ENCODE data around the gene VMA21. TPM values are rescaled to one million over a fixed set of nuclear protein-coding genes. Genes with fewer than 3 reads are reported as not detected.
A peak's percentile ranks its signal among the peaks of the same experiment; 100 is the strongest.

The VMA21 gene
- total and polyA plus RNA-seq, 8 donors = 3.3 to 16.4 (median 11.1) TPM

- no peak for ATAC-seq
- TF ChIP-seq, protein P1, sequence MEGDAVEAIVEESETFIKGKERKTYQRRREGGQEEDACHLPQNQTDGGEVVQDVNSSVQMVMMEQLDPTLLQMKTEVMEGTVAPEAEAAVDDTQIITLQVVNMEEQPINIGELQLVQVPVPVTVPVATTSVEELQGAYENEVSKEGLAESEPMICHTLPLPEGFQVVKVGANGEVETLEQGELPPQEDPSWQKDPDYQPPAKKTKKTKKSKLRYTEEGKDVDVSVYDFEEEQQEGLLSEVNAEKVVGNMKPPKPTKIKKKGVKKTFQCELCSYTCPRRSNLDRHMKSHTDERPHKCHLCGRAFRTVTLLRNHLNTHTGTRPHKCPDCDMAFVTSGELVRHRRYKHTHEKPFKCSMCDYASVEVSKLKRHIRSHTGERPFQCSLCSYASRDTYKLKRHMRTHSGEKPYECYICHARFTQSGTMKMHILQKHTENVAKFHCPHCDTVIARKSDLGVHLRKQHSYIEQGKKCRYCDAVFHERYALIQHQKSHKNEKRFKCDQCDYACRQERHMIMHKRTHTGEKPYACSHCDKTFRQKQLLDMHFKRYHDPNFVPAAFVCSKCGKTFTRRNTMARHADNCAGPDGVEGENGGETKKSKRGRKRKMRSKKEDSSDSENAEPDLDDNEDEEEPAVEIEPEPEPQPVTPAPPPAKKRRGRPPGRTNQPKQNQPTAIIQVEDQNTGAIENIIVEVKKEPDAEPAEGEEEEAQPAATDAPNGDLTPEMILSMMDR (IDR thresholded peaks at IDR 0.05) = no peak
Observed at GRCh38 chrX:151365579-151365978, 31.4 kb upstream of the VMA21 start.

GRCh38 chrX:151370906-151371305 is 26.1 kb upstream of the VMA21 start:
- H3K27ac ChIP-seq = no peak overlapping the region
- H3K27me3 ChIP-seq = peaks cover 0 to 22% (median 0%) of the 10 kb centered on the region in 4 donors
- no peaks in the 10 kb centered on the region for H3K36me3 ChIP-seq
- peak in 2 of 6 donors; percentile 46 to 59 for DNase-seq
- H3K4me1 ChIP-seq = no peaks in the 10 kb centered on the region
- intact Hi-C loops (cut with DNase I) = no loop called here
- peak in 2 of 4 donors; percentile 43 to 63 for ATAC-seq
- no peaks in the 10 kb centered on the region for H3K9me3 ChIP-seq
- TF ChIP-seq, protein P1 (IDR thresholded peaks at IDR 0.05) = no peak
- no peak overlapping the region for H3K4me3 ChIP-seq
- 7 to 32% methylated on average over 21 of the region's 21 CpGs for WGBS, 2 donors
- no peak for FAIRE-seq

More at GRCh38 chrX:151365579-151365978, 31.4 kb upstream of the VMA21 start:
- Histone ChIP-seq H3K4me1 (no peaks in the 10 kb centered on the region), H3K27ac (no peak overlapping the region), H3K36me3 (no peaks in the 10 kb centered on the region), H3K4me3 (no peak overlapping the region), H3K27me3 (peaks cover 0 to 10% (median 0%) of the 10 kb centered on the region in 4 donors), H3K9me3 (no peaks in the 10 kb centered on the region)
- intact Hi-C loops (cut with DNase I) = no loop called here
- no peak for DNase-seq
- 70 to 76% methylated on average over 2 of the region's 2 CpGs for WGBS, 2 donors
- FAIRE-seq = no peak

- intact Hi-C loops (cut with DNase I) = no loop called here
Observed at GRCh38 chrX:151384807-151385206, 12.2 kb upstream of the VMA21 start.

GRCh38 chrX:151386838-151387459 is 10.1 kb upstream of the VMA21 start:
- Histone ChIP-seq H3K9me3 (no peaks in the 10 kb centered on the region), H3K27ac (no peak overlapping the region), H3K4me3 (no peak overlapping the region), H3K4me1 (no peaks in the 10 kb centered on the region), H3K27me3 (peaks cover 0 to 2% (median 0%) of the 10 kb centered on the region in 4 donors), H3K36me3 (no peaks in the 10 kb centered on the region)
- DNase-seq (no peak), FAIRE-seq (peak; percentile 20), ATAC-seq (no peak)
- TF ChIP-seq, protein P1 (IDR thresholded peaks at IDR 0.05) = no peak
- intact Hi-C loops (cut with DNase I) = no loop called here
- 64 to 66% methylated on average over 3 of the region's 3 CpGs for WGBS, 2 donors

More at GRCh38 chrX:151384807-151385206, 12.2 kb upstream of the VMA21 start:
- H3K9me3 ChIP-seq = no peaks in the 10 kb centered on the region
- H3K4me3 ChIP-seq = no peak overlapping the region
- TF ChIP-seq, protein P1 (IDR thresholded peaks at IDR 0.05) = no peak
- no peaks in the 10 kb centered on the region for H3K36me3 ChIP-seq
- H3K27ac ChIP-seq = no peak overlapping the region
- DNase-seq (no peak), FAIRE-seq (no peak), ATAC-seq (peak in 2 of 4 donors; percentile 32 to 55)
- H3K27me3 ChIP-seq = peaks cover 0 to 4% (median 1%) of the 10 kb centered on the region in 4 donors
- no peaks in the 10 kb centered on the region for H3K4me1 ChIP-seq
- 35 to 40% methylated on average over 7 of the region's 7 CpGs for WGBS, 2 donors

GRCh38 chrX:151391722-151392121 is 5.3 kb upstream of the VMA21 start:
- DNase-seq = peak in 1 of 6 donors; percentile 35

More at GRCh38 chrX:151391722-151392121, 5.3 kb upstream of the VMA21 start:
- Histone ChIP-seq H3K4me3 (no peak overlapping the region), H3K9me3 (no peaks in the 10 kb centered on the region), H3K36me3 (no peaks in the 10 kb centered on the region), H3K27me3 (peaks cover 0 to 4% (median 0%) of the 10 kb centered on the region in 4 donors), H3K4me1 (no peaks in the 10 kb centered on the region), H3K27ac (no peak overlapping the region)
- ATAC-seq (no peak), FAIRE-seq (no peak)
- WGBS, 2 donors = 88 to 92% methylated on average over 22 of the region's 22 CpGs
- TF ChIP-seq, protein P1 (IDR thresholded peaks at IDR 0.05) = no peak
- intact Hi-C loops (cut with DNase I) = no loop called here

All from pancreas (tissue), 10 donors.